ENCODE results near the gene UNKL. TPM values are rescaled to one million over a fixed set of nuclear protein-coding genes. Genes with fewer than 3 reads are reported as not detected.

UNKL gene
- total and polyA plus RNA-seq, 10 donors, result 6.6 to 80.0 (median 44.4) TPM

GRCh38 chr16:1371054-1371978 lies 43.2 kb downstream of the UNKL start:
- H3K4me1 ChIP-seq, result no peaks in the 10 kb centered on the region
- 88 to 96% (median 93%) methylated on average over 26 to 33 of the region's 33 CpGs for WGBS, 5 donors
- no peak for DNase-seq
- no peak for TF ChIP-seq POLR2A (IDR thresholded peaks at IDR 0.05)
- TF ChIP-seq POLR2AphosphoS5 (IDR thresholded peaks at IDR 0.05), result no peak
- TF ChIP-seq CTCF (IDR thresholded peaks at IDR 0.05 in 8 of 11, conservative IDR thresholded peaks at IDR 0.05 in 3 of 11), result no peak
- peaks cover 0 to 85% (median 51%) of the 10 kb centered on the region in 6 donors for H3K36me3 ChIP-seq
- H3K4me3 ChIP-seq, result no peak overlapping the region
- no peaks in the 10 kb centered on the region for H3K9me3 ChIP-seq
- no peak overlapping the region for H3K27ac ChIP-seq
- intact Hi-C loops (cut with DNase I; ENCODE audit: low total_unique reads), result no loop called here
- no peaks in the 10 kb centered on the region for H3K27me3 ChIP-seq (replicated peaks in 1 of 7)

GRCh38 chr16:1367486-1368174 lies 46.9 kb downstream of the UNKL start:
- no peaks in the 10 kb centered on the region for H3K27me3 ChIP-seq (replicated peaks in 1 of 7)
- 90 to 95% (median 93%) methylated on average over 12 to 27 of the region's 27 CpGs for WGBS, 5 donors
- no peak for DNase-seq
- H3K4me3 ChIP-seq, result no peak overlapping the region
- TF ChIP-seq POLR2A (IDR thresholded peaks at IDR 0.05) (no peak), POLR2AphosphoS5 (IDR thresholded peaks at IDR 0.05) (peak in 1 of 3 donors; percentile 27)
- intact Hi-C loops (cut with DNase I; ENCODE audit: low total_unique reads), result no loop called here
- H3K9me3 ChIP-seq, result no peaks in the 10 kb centered on the region
- peaks cover 0 to 9% (median 4%) of the 10 kb centered on the region in 6 donors for H3K4me1 ChIP-seq
- no peak overlapping the region for H3K27ac ChIP-seq
- H3K36me3 ChIP-seq, result peaks cover 0 to 98% (median 74%) of the 10 kb centered on the region in 6 donors

GRCh38 chr16:1366712-1367299 lies 47.7 kb downstream of the UNKL start:
- H3K9me3 ChIP-seq, result no peaks in the 10 kb centered on the region
- no peaks in the 10 kb centered on the region for H3K27me3 ChIP-seq (replicated peaks in 1 of 7)
- TF ChIP-seq POLR2AphosphoS5 (IDR thresholded peaks at IDR 0.05) (peak in 1 of 3 donors; percentile 58), CTCF (IDR thresholded peaks at IDR 0.05 in 8 of 11, conservative IDR thresholded peaks at IDR 0.05 in 3 of 11) (no peak)
- intact Hi-C loops (cut with DNase I; ENCODE audit: low total_unique reads), result no loop called here
- H3K4me3 ChIP-seq, result no peak overlapping the region
- no peak for DNase-seq
- H3K4me1 ChIP-seq, result peaks cover 0 to 9% (median 4%) of the 10 kb centered on the region in 6 donors
- H3K27ac ChIP-seq, result no peak overlapping the region
- WGBS, 5 donors, result 85 to 94% (median 90%) methylated on average over 17 to 24 of the region's 24 CpGs
- H3K36me3 ChIP-seq, result peaks cover 3 to 98% (median 82%) of the 10 kb centered on the region in 6 donors

- intact Hi-C loops (cut with DNase I; ENCODE audit: low total_unique reads), result no loop called here
- Histone ChIP-seq H3K4me1 (peaks cover 0 to 9% (median 4%) of the 10 kb centered on the region in 6 donors), H3K27me3 (replicated peaks in 1 of 7) (no peaks in the 10 kb centered on the region), H3K9me3 (no peaks in the 10 kb centered on the region), H3K4me3 (no peak overlapping the region), H3K27ac (peak overlapping the region in 1 of 8 donors; percentile 18), H3K36me3 (peaks cover 3 to 98% (median 81%) of the 10 kb centered on the region in 6 donors)
- DNase-seq, result no peak
- 77 to 91% (median 84%) methylated on average over 22 to 29 of the region's 29 CpGs for WGBS, 5 donors
- TF ChIP-seq POLR2AphosphoS5 (IDR thresholded peaks at IDR 0.05) (peak in 2 of 3 donors; percentile 26 to 63), CTCF (IDR thresholded peaks at IDR 0.05 in 8 of 11, conservative IDR thresholded peaks at IDR 0.05 in 3 of 11) (no peak)
Observed at GRCh38 chr16:1366060-1366711, 48.3 kb downstream of the UNKL start.
